ENCODE measurements around the gene SOX2.

DNA sequence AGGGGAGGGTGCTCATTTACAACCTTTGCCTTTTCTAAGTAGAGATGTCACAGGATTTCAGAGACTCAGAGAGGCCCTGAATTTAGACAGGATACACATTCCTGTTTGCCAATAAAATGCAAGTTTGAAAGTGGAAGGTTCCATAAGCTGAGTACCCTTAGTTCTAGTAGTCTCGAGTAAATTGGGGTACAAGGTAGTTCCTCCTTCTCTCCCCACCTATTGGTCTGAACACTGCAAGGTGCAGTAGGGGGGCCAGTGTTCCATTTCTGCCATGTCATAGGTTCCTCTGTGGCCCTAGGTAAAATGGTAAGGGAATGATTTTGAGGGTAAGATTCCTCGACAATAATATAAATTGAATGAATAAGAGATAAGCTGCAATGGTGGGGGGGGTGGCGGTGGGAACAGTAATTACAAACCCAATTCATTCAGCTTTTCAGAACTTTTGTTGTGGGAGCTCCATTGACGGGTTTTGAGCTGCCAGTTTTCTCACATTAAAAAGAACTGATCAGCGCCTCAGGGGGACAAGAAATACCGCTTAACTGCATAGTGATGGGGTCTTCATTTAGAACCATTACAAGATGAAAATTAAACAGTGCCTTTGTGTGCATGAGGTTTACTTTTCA is 5.9 kb downstream of the SOX2 start:
- no peak for TF ChIP-seq YY1 (IDR thresholded peaks at IDR 0.05; ENCODE audit: insufficient read depth, insufficient read length)
- TF ChIP-seq ZNF274 (IDR thresholded peaks at IDR 0.05; ENCODE audit: low read depth, low read length): no peak
